Kidney tubule cell (primary cell): ENCODE measurements around the gene BLOC1S3.
"Not testable (repeated sequence)": the region's sequence is repeated elsewhere in the genome, so short reads cannot be mapped to it uniquely, and the experiment has no call there.

ENCODE experiments used
- DNase-seq: peaks from one replicate; pipeline ENCODE4 v3.0.0-alpha.2; 2018; ENCODE audit warnings: low spot score

Gene BLOC1S3

DNA sequence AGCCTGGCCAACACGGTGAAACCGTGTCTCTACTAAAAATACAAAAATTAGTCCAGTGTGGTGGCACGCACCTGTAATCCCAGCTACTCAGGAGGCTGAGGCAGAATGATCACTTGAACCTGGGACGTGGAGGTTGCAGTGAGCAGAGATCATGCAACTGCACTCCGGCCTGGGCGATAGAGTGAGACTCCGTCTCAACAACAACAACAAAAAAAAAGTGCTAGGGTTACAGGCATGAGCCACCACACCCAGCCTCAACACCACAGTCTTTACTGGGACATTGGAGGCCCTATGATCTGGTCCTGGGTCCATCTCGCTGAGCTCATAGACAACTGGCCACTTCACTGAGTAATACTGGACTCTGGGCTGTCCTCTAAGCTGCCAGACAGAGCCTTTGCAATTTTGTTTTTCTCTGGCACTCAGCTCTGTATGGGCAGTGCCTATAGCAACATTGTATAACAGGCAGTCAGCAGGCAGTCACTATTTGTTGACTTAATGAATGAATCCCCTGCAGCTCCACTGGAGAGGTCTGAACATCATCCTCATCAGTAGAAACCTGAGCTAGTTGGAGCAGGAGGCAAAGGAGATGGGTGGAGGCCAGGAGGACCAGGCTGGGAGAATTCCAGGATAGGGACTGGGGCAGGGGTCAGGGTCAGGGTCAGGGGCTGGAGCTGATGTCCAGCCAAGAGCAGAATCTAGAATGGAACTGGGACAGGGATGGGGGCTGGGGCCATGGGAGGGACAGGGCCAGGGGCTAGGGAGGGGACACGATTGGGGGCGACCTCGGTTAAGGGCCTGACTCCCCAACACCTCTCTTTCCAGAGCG, 8.1 kb downstream of the BLOC1S3 start:
- no peak for DNase-seq

DNA sequence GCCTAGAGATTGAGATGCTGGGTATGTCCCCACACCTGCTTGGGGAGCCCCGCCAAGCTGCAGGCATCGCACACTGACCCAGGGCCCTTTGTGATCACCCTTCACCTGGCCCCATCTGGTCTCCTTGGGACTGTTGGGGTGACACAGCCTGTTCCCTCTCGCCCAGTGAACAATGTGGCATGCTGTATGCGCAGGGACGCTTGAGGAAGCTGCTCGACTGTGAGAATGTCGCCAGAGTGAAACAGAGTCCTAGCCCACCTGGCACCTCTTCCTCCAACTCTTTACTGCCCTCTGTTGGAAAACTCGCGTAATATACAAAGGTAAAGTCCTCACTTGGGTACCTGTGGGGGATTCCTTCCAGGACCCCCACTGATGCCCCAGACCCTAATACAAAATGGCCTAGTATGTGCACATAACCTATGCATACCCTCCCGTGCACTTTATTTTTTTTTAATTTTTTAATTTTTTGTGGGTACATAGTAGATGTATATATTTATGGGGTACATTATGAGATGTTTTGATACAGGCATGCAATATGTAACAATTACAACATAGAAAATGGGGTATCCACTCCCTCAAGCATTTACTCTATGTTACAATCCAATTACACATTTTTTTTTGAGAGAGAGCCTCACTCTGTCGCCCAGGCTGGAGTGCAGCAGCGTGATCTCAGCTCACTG, 9.0 kb downstream of the BLOC1S3 start:
- peak; percentile 37 for DNase-seq

DNA sequence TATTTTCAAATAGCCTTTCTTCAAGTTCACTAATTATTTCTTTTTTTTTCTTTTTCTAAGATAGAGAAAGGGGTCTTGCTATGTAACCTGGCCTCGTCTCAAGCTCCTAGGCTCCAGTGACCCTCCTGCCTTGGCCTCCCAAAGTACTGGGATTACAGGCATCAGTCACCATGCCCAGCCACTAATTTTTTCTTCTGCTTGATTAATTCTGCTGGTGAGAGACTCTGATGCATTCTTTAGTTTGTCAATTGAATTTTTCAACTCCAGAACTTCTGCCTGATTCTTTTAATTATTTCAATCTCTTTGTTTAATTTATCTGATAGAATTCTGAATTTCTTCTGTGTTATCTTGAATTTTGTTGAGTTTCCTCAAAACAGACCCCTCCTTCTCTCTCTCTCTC, 11.4 kb downstream of the BLOC1S3 start:
- DNase-seq, result no peak

DNA sequence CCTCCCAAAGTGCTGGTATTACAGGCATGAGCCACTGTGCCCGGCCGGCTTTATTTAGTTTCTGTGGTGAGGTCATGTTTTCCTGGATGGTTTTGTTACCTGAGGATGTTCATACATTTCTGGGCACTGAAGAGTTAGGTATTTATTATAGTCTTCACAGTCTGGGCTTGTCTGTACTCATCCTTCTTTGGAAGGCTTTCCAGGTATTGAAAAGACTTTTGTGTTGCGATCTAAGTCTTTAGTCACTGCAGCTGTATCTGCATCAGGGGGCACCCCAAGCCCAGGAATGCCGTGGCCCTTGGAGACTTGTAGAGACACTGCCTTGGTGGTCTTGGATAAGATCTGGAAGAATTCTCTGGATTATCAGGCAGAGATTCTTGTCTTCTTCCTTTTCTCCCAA, 12.8 kb downstream of the BLOC1S3 start:
- DNase-seq, result no peak

DNA sequence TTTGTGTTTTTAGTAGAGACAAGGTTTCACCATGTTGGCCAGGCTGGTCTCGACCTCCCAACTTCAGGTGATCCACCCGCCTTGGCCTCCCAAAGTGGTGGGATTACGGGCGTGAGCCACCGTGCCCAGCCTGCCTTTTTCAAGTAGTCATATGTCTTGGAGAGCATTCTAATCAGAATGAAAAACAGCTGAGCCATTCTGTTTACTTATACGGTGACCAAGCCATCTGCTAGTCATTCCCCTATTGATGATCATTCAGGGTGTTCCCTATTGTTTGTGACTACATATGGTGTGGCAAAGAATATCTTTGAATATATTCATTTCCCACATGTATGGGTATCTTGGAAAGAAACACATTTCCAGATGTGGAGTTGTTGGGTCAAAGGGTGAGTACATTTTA, 17.2 kb downstream of the BLOC1S3 start:
- DNase-seq, result no peak

DNA sequence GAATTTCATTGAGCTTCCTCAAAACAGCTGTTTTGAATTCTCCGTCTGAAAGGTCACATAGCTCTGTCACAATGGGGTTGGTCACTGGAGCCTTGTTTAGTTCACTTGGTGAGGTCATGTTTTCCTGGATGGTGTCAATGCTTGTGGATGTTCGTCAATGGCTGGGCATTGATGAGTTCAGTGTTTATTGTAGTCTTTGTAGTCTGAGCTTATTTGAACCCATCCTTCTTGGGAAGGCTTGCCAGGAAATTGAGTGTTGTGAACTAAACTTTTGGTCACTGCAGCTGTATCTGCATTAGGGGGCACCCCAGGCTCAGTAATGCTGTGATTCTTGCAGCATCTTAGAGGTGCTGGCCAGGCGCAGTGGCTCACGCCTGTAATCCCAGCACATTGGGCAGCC, 22.0 kb downstream of the BLOC1S3 start:
- DNase-seq, result no peak

DNA sequence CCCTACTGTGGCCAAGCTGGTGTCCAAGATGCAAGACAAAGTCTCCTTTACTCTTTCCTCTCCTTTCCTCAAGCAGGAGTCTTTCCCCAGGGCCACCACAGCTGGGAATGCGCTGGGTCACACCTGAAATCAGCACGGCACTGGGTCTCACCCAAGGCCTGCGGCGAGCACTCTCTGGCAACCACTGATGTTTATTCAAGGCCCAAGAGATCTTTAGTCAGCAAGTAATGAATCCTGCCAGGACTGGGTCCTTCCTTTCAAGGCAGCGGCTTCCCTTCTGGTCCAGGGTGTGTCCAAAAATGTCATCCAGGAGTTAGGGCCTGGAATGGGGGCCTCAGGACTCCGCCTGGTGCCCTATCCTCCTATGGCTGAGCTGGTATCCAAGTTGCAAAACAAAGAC, 24.1 kb downstream of the BLOC1S3 start:
- DNase-seq, result no peak

DNA sequence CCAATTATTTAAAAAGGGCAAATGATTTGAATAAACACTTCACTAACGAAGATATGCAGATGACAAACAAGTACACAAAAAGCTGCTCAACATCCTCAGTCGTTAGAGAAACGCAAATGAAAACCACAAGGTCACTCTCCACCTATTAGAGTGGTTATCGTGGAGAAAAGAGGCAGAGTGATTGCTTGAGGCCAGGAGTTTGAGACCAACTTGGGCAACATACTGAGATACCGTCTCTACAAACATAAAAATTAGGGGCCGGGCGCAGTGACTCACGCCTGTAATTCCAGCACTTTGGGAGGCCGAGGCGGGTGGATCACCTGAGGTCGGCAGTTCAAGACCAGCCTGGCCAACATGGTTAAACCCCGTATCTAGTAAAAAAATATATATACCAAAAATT, 27.2 kb downstream of the BLOC1S3 start:
- DNase-seq, result no peak

DNA sequence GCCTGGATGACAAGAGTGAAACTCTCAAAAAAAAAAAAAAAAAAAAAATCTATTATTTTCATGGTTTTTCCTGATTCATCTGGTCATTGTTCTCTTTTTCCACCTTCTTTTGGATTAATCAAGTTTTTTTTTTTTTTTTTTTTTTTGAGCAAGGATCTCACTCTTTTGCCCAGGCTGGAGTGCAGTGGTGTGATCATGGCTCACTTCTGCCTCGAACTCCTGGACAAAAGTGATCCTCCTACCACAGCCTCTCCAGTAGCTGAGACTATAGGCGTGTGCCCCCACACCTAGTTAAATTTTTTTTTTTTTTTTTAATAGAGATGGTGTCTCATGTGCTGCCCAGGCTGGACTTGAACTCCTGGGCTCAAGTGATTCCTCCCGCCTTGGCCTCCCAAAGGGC, 27.7 kb downstream of the BLOC1S3 start:
- no peak for DNase-seq

DNA sequence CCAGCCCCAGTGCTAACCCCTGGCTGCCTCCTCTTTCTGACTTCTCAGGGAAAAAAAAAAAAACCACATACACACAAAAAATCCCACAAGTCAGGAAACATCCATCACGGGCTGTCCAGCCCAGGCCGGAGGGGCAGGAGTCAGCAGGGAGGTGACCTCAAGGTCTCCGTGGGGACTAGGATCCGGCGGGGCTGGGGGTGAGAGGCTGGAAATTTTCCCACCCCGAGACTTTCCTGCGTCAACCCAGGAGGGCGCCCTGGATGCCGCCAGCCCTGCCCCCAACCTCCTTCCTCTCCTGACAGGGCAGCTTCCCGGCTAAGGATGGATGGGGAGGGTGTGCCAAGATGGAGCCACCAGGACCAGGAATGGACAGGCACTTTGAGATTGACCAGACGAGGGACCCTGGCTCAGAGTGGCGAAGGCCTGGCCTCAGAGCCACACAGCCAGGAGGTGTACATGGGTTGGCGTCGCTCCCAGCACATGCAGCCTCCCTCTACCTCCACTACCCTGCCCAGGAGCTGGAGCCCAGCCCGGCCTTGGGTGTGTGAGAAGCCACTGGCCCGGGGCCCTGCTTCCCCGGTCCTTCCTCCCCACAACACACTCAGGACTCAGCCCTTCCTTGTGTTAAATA, 33.3 kb downstream of the BLOC1S3 start:
- no peak for DNase-seq

DNA sequence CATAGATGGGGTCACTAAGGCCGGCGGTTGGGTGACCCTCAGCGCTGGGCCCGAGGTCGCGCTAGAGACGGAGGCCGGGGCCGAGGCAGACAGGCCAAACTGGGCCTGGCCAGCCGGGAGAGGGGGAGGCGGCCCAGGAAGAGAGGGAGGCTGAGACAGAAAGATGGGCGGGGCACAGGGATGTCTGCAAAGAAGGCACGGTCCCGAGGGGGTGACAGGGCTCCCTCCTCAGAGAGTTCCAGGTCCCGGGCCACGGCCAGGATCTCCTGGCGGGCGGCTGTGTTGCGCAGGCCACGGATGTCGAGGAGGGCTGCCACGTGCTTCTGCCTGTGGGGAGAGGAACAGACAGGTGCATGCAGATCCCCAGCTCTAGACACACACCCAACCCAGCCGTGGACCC, 34.4 kb downstream of the BLOC1S3 start:
- no peak for DNase-seq

DNA sequence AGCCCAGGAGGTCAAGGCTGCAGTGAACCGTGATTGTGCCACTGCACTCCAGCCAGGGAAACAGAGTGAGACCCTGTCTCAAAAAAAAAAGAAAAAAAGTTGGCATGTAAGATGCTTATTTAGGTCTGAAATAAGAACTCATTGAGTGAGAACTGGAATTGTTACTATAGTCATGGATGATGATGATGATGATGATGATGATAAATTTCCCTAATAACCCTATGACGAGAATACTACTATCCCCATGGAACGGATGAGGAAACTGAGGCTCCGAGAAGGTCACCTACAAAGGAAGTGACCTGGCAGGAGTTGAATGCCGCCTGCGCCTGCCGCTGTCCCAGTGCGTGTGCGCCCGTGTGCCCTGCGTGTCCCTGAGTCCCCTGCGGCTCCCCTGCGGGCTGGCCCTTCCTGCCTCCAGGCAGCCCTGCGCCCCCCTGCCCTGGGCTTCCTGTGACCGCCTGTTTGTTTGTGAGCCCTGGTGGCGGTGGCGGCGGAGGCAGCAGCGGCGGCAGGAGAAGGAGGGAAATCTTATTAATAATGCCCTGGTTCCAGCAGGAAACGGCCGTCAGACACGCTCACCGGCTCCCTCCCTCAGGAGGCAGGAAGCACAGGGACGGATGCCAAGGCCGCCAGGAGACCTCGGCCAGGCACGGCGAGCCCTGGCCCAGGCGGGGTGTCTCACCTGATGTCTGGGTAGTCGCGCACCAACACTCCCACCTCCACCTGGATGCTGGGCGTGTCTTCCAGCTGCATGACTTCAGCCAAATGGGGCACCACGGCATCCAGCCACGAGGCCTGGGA, 37.0 kb downstream of the BLOC1S3 start:
- peak; percentile 56 for DNase-seq

DNA sequence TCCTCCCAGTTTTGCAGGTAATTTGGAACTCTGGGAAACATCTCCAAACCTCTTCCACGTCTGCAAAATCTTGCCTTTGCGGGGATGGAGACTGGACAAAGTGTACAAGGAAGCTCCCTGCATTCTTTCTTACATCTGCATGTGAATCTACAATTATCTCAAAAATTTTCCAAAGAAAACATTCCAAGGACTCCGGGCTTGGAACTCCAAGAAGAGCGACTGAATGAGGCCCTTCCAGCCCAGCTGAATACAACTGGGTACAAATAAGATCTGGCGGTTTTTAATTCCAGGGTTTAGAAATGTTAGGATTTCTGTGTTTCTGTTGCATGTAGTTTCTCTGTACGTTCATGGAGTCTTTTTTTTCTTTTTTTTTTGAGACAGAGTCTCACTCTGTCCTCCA, 38.1 kb downstream of the BLOC1S3 start:
- DNase-seq, result no peak

DNA sequence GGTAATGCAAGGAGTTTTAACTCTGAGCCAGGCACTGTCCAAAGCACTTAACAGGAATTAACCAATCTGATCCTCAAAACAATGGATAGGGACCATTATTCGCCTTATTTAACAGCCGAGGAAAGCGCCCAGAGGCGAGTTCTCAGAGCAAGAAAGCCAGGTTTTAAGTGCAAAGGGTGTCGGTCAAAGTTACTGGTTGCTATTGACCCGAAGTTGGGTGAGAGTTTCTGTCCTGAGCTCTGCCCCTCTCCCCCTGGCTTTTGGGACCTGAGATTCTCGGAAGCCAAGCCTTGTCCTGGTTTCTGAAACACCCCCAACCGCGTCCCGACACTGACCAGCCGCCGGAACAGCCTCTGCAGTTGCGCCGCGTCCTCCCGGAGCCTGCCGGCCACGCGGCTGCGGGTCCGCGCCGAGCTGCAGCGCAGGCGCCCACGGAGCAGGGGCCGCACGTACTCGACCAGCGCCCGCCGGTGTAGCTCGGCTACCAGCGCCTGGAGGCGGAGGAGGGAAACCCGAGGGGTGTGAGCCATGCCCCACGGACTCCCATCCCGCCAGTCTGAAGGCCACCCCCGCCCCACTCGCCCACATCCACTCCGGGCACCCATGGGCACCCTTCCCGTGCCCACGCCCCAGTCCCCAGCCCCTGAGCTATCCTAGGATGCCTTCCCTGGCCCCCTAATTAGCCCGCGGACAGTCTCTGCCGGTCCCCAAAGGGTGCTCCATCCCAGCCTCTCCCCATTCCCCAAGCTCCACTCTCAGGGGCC, 38.8 kb downstream of the BLOC1S3 start:
- no peak for DNase-seq

DNA sequence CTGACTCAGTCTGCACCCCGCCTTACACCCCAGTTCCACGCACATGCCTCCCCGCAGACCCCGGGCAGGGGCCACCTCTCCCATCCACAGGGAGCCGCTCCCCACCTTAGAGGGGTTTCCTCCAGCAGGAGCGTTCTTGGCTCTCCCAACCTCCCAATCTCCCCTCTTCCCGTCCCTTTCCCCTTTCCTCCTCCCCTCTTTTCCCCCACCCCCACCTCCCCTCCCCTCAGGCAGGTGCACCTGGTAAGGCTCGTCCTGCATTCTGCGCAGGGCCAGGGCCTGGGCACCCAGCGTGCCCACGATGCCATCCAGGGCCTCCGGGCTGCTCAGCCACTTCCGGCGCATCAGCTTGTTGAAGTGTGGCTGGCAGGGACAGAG, 39.4 kb downstream of the BLOC1S3 start:
- no peak for DNase-seq

DNA sequence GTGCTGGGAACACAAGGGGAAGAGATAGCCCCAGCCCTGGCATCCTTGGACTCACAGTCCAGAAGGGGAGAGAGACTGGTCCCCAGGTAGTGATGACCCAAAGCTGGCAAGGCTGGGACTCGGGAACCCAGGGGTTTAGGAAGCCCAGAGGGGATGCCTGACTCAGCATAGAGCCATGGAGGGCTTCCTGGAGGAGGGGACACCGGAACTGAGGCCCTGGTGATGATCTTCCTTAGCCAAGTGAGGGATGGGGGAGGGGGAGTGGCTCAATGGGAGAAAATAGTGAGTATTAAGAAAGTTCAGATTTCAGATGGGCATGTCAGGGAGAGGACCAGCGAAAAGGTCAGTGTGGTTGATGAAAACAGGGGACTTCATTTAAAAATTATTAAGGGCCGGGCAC, 39.8 kb downstream of the BLOC1S3 start:
- no peak for DNase-seq

DNA sequence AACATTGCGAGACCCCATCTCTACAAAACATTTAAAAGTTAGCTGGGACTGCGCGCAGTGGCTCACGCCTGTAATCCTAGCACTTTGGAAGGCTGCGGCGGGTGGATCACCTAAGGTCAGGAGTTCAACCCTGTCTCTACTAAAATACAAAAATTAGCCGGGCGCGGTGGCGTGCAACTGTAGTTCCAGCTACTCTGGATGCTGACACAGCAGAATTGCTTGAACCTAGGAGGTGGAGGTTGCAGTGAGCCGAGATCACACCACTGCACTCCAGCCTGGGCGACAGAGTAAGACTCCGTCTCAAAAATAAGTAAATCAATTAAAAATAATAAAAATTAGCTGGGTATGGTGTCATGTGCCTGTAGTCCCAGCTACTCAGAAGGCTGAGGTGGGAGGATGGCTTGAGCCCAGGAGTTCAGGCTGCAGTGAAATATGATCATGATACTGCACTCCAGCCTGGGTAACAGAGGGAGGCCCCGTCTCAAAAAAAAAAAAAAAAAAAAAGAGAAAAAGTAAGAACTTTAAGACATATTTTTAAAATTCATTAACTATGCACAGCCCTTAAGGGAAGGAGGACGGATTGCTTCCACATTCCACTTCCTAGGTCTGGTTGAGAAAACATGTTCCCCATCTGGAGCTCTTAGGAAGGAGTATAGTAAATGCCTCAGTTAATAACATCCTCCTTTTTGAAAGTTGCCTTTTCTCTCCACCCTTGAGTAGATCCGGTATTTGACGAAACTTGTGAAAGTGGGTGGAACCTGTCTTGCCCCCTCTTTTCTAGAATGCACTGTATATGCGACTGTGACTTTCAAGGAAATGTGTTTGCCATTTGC, 40.5 kb downstream of the BLOC1S3 start:
- no peak for DNase-seq

DNA sequence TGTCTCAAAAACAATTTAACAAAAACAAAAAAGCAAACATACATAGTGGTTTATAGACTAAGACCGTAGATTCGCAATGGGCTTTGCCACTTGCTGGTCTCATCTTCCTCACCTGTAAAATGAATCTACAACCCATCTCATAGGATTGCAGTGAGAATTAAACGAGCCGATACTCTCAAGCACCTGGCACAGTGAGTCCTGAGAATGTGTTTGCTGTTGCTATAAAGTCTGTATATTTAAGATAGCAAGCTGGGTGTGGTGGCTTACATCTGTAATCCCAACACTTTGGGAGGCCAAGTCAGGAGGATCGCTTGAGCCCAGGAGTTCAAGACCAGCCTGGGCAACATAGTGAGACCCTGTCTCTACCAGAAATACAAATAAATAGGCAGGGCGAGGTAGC, 44.1 kb downstream of the BLOC1S3 start:
- no peak for DNase-seq

DNA sequence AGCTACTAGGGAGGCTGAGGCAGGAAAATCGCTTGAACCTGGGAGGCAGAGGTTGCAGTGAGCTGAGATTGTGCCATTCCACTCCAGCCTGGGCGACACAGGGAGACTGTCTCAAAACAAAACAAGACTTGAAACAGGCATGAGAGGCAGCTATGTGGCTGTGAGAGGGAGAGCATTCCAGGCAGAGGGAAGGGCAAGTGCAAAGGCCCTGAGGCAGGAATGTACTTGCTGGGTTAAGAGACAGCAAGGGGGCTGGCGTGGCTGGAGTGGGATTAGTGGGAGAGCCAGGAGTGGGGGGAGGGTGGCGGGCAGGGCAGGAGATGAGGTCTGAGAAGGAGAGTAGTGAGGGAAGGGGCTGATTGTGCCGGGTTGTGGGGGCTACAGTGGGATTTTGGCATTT, 45.3 kb downstream of the BLOC1S3 start:
- no peak for DNase-seq

DNA sequence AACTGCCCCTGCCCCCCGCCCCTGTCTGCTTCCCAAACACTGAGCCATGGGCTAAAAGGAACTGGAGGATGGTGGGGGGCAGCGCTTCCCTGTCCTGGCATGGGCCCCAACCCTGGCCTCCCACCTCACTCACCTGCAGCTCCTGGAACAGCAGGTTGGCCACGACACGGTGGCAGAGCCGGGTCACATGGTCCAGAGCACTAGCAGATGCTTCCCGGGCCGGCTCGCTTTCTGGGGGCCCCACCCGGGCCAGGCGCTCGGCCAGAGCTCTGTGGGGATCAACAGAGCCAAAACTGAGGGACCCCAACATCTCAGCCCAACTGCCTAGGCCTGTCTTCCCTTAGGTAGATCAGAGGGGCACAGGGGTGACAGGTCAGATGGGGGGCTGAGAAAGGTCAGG, 46.1 kb downstream of the BLOC1S3 start:
- no peak for DNase-seq

DNA sequence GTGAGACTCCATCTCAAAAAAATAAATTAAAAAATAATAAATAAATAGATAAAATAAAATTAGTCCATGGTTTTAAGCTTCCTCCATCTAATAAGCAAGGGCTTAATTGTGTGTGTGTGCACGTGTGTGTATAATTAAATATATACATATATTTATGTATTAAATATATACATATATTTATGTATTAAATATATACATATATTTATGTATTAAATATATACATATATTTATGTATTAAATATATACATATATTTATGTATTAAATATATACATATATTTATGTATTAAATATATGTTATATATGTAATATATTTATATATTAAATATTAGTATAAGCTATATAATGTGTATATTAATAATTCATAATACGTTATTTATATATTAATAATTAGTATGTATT, 50.5 kb downstream of the BLOC1S3 start:
- not testable (repeated sequence) for DNase-seq
